Activated T-cell treated with anti-CD3 and anti-CD28 coated beads for 24 hours (primary cell): ENCODE results near the gene NR2E3.

Source experiments
- DNase-seq: peaks from one replicate; pipeline ENCODE4 v3.0.0-alpha.2; 2020; ENCODE audit warnings: low read depth

The NR2E3 gene

DNA sequence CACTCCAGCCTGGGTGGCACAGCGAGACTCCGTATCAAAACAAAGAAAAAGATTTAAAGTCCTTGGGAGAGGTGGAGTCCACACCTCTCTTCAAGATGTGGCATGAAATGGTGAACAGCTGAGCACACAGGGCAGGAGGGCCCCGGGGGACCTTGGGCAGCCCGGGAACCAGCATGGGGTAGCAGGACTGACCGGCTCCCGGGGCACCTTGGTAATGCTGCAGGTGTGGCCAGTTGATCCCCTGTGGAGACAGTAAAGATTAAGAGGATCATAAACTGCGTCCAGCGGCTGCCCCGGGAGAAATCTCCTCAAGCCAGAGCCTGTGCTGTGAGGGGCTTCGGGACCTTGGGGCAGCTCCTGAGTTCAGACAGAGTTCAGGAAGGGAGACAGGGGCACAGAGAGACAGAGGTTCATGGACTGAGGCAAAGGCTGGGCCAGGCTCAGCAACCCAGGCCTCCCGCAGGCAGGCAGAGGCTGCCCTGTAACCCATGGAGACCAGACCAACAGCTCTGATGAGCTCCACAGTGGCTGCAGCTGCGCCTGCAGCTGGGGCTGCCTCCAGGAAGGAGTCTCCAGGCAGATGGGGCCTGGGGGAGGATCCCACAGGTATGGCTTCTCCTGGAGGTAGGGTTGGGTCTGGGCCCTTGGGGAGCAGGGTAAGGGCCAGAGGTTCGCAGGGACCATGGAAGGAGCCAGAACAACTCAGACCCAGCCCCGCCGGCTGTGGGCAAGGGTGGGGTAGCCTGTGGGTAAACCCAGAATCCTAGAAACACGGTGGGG lies at the start of gene NR2E3:
Gene NR2E3, plus strand, starts transcription at position 299 of the 780 bp plus-strand sequence. Its CDS starts 190 bp downstream, at position 489.
- DNase-seq: no peak

DNA sequence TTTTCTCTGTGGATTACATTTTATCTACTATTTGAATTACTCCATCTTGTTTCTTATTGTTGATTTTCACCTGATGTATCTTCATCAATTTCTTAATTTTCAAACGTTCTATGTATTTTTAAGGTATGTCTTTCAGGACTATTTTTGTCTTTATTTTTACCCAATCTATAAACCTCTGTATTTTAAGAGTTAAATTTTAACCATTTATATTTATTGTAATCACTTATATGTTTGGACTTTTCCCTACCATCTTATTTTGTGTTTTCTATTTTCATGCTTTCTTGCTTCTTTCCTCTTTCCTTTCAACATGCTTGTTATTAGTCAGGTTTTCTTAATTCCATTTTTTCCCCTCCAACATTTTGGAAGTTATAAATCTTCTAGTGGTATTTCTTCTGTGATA lies 49.5 kb upstream of the NR2E3 start:
- no peak for DNase-seq

DNA sequence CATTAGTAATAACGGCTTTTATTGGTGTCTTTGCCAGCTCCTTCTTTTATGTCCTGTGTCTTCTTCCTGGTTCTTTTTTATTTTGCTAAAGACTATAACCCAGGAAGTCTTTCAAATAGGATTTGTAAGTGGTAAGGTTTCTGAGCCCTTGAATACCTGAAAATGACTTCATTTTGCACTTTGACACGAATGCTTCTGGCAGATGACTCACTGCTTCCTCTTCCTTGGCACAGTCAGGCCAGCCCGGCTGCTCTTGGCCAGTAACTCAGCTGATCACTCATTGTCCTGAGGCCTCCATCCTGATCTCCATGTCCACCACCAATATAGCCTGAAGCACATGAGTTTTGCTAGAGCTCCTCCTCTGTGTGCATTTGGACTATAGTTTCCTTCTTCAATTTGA lies 48.7 kb upstream of the NR2E3 start:
- DNase-seq: no peak

DNA sequence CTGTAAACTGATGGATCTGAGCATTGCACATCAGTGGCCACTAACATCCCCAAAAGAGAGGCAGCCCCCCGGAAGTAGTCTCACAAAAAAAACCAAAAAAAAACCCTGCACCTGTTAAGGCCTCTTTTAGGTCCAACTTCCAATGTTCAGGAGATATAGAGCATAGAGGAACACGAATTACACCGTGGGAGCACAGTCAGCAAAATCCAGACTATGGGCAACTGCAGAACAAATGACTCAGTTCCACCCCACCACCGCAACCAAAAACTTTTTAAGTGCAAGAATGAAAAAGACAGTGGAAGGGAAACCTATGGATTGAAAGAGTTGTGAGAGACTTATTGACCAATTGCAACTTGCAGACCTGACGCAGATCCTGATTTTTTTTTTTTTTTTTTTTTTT lies 42.2 kb upstream of the NR2E3 start:
- no peak for DNase-seq

DNA sequence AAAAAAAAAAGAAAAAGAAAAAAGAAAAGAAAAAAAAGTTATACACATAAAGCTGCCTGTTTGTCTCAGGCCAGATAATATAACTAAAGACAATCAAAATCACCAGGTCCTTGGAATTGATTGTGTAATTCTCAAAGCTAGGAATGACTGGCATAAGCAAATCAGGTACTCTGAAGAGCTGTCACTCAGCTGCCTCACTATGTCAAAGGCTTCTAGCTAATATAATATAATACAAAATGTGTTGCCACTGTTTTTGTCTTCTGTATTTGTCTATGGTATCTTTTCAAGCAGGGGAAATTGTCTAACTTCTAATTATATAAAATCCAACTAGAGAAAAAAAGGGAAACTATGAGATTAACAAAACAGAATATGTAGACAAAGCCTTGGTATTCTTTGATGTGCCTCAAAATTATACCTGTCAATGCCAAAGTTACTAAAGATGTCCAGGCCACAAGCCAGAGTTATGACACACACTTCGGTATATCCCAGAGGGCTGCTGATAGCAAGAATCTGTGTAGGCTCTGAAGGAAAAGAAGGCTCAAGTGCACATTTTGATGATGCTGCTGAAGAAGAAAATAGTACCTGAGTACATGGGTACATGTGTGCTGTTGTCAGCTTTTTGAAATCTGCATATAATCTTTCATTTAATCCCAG lies 37.0 kb upstream of the NR2E3 start:
- DNase-seq: no peak

DNA sequence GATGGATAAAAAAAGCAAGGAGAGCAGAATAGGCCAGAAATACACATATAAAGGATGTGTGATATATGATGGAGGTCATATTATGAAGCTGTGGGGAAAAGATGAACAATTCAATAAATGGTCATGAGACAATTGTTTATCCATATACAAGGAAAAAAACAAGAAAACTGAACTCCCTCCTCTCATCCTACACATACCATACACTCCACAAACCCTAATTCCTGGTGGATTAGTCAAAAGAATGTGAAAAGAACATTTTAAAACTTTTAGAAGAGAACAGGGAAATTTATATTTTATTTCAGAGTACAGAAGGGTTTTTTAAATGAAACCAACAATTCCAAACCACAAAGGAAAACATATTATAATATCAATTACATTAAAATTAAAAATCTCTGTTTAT lies 34.5 kb upstream of the NR2E3 start:
- no peak for DNase-seq

DNA sequence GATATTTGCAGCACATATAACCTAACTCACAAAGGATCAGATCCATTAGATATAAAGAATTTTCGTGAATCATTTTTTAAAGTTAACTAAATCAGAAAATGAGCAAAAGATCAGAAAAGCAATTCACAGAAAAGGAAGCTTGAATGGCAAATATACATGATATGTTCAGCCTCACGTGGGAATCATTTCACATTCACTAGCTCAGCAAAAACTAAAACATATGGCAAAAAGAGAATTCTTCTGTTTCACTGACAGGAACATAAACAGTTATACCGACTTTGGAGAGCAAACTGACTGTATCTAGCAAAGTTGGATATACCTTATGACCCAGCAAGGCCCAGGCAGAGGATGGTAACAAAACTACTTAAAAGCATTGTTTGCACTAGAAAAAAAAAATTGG lies 34.0 kb upstream of the NR2E3 start:
- DNase-seq: no peak

DNA sequence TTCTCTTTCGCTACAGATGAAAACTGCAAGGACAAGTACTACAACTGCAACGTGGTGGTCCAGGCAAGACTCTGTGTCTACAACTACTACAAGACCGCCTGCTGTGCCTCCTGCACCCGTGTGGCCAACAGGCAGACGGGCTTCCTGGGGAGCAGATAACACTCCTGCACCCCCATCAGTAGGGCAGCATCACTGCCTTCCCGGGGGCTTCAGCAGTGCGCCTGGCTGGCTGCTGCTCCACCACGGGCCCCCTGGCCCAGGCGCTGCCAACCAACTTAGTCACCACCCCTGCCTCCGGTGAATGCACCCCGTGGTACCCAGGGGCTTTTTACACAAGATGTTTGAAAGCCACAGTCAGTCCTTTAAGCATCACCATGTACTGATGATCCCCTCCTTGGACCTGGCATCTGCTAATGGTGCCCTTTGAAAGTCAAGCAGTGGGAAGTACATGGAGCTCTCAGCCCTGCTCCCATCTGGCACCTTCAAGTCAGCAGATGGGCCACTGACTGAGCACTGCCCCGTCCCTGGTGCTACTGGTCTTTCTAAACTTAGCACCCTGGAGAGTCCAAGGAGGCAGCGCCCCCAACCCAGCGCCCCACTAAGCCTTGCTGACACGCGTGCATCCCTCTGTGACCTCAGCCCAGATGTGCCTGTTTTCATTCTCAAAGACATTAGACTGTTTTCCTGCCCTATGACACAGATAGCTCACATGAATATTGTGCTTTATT lies 33.0 kb upstream of the NR2E3 start:
- no peak for DNase-seq

DNA sequence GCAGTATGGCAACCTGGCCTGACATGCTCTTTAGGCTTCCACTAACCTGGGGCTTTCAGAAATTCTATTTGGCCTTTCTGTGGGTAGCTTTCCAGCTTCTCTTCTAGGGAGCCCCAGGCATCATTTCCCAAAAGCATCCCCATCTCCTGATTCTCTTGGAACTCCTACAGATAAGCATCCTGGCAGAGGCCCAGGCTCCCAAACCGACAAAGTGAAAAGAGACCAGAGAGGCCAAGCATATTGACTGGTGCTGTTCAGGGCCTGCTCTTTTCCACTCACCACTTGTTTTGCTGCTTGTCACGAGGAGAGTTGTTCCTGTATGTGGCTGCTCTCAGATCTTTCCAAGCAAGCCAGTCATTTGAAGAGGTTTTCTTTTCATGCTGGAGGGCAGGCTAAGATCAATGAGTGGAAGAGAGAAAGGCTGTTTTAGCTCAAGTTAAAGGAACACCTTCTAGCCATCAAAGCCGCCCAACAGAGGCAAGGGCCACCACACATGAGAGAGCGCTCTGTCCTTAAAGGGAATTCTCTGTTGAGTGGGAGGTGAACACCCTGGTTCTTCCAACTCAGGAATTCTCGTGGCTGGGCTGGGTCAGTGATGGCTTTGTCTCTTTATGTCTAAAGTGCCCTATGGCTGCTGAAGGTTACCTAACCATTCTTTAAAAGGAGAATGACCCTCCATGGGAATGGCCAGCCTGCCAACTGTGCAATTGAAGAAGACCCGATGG lies 31.1 kb upstream of the NR2E3 start:
- no peak for DNase-seq

DNA sequence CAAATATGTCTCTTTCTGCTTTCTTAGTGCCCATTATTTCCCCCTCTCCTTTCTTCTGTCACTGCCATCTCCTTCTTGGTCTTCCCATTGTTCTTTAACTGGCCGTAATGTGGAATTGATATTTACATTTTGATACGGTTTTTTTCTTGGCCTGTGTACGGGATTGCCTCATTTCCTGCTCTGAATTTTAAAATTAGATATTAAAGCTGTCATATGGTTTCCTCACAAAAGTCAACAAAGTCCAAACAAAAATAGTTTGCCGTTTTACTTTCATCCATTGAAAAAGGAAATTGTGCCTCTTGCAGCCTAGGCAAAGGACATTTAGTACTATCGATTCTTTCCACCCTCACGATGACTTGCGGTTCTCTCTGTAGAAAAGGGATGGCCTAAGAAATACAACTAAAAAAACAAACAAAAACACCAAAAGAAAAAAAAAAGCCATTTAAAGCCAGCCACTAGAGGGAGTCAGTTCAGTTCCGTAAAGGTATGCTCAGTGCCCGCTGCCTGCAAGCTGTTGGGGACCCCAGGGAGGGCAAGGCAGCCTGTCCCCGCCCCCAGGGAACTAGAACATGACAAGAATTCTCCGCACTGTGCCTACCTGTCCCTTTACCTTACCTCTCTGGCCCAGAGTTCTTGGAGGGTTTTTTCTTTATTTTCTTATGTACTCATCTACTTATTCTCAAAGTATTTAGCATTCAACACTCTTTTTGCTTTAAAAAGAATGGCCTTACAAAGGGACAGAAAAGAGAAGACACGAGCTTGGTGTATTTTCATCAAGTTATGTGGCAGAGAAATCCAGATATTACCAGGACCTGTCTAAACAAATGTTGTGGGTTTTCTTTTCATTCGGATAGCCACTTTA lies 30.0 kb upstream of the NR2E3 start:
- DNase-seq: peak; percentile 14

DNA sequence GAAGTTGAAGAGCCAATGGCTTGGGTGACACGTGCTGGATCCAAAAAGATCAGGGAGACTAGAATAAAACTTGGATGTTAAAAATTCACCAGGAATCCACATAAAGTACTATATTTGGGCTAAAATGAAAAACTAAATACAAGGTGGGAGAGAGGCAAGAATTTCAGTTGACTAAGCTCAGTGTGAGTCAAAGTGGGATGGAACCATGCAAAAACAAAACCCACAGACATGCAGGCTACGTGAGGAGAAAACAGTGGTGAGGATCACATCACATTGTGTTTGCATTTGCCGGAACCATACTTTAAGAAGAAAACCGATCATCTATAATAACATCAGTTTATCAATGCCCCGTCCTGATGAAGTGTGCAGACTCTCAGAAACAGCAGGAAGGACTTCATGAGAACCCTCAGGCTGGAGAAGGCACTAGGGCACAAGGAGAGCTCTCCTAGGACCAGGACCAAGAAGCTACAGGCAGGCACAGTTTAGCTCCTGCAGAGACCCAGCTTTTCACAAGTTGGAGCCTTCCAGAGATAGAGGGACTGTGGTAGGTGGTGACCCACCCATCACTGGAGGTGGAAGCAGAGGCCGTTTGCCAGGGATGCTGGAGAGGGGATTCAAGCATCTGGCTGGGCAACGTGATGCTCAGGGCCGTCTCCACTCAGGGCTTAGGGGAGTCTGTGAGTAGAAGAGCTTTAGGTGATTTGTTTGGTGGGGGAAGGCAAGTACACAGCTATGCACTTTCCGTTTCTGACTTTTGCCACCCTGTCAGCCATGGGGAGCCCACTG lies 29.0 kb upstream of the NR2E3 start:
- no peak for DNase-seq

DNA sequence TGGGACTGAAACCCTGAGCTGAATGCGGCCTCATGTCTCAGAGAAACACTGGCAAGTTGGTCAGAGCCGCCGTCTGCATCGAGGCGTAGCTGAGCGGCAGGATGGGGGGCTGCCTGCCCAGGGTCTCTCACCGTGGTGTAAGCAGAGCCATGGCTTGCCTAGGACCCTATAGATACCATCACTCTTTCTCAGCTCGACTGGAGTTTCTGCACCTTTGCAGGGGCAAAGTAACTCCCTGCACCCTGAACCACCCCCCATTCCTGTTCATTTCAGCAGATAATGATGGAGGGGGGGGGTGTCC lies 28.4 kb upstream of the NR2E3 start:
- no peak for DNase-seq

DNA sequence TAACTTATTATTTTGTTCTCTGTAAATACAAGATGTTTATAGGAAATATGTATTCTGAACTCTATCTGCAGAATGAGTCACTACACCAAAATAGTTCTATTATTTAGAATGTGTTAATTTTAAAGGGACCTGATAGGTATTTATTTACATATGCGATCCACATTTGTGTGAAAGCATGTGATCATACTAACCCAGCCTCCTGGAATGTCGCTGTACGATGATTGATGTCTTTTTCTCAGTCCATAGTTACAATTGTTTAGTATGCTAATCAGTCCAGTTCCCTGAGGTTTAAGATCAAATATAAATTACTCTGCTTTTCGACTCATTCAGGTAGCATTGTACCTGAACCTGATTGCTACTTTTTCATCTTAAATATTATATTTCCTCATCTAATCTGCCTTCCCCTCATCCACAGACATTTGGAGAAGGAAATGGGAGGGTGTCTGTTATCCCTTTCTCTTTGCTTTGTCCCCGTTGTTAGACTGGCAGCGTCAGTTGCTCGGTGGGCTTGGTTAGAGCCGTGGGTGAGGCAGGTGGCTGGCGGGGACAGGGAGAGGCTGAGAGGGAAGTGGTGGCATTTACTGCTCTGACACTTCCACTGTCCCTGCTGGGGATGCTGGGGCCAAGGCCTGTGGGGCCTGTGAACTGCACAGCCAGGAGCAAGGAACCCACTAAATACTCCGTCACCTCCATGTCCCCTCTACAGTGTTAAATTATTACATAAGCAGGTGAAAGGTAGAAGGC lies 27.8 kb upstream of the NR2E3 start:
- no peak for DNase-seq

DNA sequence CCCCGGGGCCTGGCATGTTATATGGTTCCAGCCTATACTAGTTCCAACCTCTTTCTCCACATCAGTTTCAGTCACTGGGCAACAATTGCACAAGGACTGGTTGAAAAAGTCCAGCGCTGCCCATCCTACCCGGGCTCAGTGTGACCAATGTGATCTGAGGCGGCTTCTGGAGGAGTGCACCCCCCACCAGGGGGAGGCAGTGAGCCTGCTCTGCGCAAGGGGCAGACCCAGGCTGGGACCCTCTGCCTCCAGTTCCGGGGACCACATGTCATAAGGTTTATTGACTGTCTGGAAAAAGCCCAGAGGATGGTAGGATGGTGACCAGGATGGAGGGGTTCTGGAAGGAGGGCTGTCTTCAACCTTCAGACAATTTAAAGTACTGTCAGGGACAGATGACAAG lies 25.6 kb upstream of the NR2E3 start:
- no peak for DNase-seq

DNA sequence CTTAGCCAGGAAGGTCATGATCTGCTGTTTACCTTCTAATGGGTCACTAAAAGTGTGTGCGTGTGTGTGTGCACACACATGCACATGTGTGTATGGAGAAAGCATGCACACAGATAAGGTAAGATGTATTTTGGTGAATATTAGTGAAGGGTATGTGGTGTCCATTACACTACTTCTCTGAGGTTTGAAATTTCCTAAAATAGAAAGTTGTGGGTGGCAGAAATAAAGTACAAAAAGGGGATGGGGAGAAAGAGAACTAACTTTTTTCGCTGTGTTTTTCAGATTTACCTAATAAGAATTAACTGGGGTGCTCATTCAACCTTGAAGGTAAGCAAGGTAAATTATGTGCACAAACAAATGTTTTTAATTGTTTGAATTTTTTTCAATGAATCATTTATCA lies 24.4 kb upstream of the NR2E3 start:
- no peak for DNase-seq

DNA sequence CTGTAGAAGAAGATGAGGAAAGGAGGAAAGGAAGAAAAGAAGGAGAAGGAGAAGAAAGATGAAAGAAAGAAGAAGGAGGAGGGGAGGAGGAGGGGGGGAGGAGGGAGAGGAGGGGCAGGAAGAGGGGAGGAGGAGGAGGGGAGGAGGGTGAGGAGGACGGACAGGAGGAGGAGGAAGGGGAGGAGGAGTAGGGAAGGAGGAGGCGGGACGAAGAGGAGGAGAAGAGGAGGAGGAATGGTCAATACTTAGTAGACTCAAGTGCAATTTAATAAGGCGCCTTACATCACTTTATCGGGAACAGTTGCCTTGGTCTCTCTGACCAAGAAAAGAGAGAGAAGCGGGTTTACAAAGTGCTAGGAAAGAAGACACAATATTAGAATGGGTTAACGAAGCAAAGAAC lies 23.7 kb upstream of the NR2E3 start:
- no peak for DNase-seq

DNA sequence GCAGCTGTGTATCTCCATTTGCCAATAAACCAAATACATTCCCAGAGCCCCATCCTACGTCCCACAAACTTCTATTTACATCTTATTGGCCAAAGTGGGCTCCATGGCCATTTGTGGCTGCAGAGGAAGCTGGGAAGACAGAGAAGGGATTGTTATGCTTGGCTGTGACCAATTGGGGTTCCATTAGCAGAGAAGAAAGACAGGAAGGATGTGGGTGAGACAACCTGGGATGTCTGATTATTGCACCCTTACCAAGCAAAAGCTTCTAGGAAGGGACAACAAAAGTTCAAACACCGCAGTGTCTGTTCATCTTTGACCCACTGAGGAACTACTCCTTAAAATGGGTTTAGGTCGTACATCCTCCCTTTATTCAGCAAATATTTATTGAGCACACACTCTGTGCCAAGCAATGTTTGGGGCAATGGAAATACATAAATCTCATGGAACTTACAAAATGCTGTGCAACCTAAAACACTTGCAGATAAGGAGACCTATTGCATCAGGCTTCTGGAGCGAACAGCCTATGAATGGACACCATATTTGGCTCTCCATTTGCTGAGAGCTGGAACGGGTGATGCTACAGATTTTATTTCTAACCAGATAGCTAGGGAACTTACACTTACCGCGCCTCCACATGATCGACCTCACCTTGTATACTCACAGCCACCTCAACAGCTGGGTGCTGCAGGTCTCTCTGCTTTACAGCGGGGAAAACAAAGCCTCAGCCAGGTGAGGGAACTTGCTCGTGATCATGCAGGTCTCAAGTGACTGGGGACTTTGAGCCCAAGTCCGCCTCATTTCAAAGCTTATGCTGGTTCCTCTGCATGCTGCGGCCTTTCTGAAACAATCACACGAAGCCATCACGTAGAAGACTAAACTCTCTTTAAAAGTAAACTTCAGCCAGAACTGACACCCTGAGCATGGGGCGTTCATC lies 21.4 kb upstream of the NR2E3 start:
- no peak for DNase-seq

DNA sequence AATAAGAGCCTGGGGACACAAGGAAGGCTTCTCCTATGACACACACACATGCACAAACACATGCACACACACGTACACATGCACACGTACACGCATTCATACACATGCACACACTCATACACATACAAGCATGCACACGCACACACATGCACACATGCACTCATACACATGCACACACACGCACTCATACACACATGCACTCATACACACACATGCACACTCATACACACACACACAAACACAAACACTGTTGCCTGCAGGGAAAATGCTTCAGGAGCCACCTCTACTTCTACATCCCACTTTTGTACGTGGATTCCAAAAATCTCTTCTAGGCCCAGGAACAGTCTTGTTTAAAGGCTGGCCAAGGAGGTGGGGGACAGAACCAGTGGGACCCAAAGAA lies 20.7 kb upstream of the NR2E3 start:
- no peak for DNase-seq

DNA sequence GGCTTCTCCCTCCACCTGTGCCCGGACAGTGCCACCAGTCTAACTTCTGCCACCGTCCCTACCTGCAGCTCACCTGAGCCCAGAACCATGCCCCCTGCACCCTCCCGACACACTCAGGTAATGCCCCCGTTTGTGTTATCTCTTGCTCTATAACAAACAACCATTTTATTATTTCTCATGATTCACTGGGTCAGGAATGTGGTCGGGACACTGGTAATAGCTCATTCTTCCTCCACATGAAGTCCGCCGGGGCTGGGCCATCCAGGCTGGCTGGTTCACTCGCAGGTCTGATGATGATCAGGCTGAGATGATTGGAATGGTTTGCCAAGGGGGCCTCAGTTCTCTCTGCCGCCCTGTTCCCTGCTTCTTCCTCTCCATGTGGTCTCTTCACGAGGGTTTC lies 20.3 kb upstream of the NR2E3 start:
- no peak for DNase-seq
